GM19240 (cell line): ENCODE data around the gene TBX3.
"Not testable (repeated sequence)": the region's sequence is repeated elsewhere in the genome, so short reads cannot be mapped to it uniquely, and the experiment has no call there.

Source experiments
- DNase-seq: peaks from one replicate; pipeline ENCODE4 v3.0.0; 2011; ENCODE audit warnings: low spot score; ENCODE audit not compliant: insufficient read length

The TBX3 gene

DNA sequence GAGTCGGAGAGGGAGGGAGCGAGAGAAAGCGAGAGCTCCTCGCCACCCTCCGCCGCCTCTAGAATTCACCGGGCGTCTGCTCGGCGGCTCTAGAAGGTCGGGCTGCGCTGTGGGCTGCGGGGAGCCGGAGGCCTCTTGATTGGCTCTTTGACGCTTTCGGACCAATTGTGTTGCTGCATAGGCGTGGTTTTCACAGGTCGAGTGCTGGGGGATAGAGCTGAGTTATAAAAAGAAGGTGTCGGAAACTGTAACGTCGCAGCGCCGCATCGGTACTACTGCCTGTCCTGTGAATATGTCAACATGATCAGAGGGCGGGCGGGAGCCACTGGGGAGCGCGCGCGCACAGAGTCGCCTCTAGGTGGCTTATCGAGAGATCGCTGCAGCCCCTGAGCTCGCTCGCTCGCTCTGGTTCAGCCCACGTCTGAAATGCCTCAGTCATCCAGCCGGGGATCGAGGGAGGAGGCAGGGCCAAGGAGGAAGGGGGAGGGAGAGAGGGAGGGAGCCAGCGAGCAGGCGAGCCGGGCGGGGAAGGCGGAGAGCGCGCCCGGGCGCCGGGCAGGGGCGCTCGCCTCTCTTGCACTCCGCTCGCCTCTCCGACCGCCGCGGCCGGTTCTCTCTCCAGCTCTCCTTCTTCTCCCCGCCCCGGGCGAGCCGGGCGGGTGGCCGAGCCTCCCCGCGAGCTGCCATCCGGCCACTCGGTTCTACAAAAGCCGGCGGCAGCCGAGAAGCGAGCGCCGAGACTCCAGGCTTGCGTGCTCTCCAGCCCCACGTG is at the start of gene TBX3:
TSS of gene TBX3 (minus strand) at position 78 of the 772 bp plus-strand sequence. CDS start 975 bp downstream, outside the sequence.
- no peak for DNase-seq

DNA sequence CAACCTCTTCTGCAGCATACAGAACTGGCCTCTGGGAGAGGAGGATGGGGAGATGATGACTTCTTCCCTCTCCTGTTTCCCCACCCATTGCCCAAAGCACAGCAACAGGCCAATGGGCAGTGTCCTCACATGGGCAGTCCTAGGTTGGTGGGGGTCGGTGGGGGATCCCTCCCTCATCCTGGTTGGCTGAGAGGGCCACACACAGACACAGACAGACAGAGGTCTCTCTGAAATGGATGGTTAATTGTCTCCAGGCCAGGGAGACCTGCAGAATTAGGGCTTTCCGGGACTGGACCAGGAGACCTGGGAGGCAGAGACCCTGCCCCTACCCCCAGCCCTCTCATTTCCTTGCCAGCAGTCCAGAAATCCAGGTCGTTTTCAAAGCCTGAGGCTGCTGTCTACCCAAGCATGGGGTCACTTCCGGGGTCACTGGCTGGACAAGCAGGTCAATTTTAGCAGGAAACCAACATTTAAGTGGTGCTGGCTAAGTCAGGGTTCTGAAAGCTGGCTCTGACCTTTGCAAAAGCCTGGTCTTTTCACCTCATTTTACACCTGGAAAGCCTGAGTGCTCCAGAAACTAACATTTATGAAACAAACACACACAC is 48.6 kb upstream of the TBX3 start:
- DNase-seq: no peak

DNA sequence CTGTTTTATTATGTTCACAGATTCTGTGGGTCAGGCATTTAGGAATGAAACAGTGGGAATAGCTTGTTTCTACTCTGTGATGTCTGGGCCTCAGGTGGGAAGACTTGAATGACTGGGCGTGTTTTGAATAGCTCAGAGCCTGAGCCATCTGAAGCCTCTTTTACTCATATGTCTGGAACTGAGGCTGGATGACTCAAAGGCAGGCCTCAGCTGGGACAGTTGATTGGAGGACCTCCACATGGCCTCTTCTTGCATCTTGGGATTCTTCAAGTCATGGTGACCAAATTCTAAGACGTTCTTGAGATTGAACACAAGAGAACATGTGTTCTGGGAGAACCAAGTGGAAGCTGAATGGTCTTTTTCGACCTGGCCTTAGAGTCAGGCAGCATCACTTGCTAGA is 45.8 kb upstream of the TBX3 start:
- no peak for DNase-seq

DNA sequence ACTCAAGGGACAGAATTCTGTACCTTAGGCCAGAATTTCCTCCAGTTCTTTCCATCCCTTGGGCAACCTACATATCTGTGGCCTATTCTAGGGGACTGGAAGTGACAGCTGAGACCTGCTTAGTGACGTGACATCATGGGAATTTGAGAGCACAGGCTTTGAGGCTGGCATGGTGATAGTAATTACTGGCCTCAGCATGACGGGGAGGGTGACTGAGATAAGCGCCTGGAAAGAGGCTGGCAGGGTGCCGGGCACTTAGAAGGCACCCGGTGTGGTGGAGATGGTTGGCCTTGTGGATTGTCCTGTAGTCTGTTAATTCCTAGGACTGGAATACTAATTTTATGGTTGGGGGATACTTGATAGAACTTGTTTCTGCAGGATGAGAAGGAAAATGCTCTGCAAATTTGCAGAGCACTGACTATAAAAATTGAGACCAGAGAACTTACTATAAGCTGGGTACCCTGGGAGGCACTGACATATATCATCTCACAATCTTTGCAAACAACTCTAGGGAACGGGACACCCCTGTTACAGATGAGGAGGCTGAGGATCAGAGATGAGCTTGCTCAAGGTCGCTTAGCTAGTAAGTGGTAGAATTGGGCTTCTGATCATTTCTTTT is 42.2 kb upstream of the TBX3 start:
- DNase-seq: no peak

DNA sequence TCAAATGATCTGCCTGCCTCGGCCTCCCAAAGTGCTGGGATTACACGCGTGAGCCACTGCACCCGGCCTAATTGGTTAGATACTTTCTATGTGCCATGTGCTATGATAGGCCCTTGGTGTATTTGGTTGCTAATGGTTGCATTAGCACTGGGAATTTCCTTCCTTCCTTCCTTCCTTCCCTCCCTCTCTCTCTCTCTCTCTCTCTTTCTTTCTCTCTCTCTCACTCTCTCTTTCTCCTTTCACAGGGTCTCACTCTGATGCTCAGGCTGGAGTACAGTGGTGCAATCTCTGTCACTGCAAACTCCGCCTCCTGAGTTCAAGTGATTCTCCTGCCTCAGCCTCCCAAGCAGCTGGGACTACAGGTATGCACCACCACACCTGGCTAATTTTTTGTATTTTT is 38.2 kb upstream of the TBX3 start:
- DNase-seq: not testable (repeated sequence)

DNA sequence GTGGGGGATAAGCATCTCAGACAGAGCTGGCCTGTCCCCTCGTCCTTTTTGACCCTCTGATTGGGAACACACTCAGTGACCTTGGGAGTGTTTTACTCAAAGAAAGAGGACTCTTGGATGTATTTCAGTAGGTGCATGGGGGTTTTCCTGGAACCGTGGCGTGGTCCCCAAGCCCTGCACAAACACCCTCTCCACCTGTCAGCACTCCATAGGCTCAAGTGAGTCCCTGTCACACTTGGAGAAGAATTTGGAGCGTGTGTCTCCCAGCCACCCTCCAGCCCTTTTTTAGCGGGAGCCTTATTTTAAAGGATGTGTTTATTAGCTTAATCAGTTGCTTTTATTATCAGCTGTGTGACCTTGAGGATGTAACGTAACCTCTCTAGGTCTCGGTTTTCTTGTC is 37.3 kb upstream of the TBX3 start:
- no peak for DNase-seq

DNA sequence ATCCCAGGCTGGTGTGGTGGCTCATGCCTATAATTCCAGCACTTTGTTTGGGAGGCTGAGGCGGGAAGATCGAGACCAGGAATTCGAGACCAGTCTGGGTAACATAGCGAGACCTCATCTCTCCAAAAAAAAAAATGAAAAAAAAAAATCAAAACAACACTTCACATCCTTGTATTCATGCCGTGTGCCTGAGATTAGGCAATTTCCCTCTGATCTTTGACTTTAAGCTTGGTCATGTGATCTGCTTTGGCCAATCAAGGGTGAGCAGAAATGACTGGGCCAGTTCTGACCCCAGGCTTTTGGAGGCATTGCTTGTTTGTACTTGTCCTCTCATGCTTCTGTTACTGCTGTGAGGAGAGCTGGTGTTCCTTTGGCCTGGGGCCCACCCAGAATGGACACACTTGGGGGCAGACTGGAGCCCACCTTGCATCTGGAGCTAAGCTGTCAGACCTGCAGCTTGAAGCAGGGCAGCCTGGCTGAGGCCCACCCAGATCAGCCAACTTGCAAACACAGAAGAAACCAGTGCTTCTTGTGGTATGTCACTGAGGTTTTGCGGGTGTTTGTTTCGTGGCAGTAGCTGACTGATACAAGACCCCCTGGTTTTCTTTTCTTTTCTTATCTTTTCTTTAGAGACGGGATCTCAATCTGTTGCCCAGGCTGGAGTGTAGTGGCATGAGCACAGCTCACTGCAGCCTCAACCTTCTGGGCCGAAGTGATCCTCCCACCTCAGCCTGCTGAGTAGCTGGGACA is 29.7 kb upstream of the TBX3 start:
- DNase-seq: no peak

DNA sequence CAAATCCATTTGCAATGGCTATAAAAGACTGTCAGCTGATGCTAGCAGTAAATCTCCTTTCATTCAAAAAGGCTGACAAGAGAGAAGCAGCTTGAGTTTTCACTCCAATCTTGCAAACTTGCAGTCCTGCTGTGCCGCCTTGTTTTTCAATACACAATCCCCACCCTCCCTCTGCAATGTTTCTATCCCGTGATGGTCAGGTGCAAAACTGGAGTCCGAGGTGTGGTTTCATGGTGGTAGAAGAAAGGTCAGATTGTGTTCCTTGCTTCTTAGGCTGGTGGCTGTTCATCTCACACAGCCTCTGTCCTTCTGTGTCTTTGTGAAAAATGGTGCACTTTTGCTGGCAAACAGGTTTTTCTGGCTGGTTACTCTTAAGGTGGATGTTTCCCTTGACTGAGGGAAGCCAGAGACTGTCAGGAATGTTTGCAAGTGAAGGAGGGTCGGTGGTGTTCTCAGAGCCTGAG is 27.7 kb upstream of the TBX3 start:
- DNase-seq: no peak

DNA sequence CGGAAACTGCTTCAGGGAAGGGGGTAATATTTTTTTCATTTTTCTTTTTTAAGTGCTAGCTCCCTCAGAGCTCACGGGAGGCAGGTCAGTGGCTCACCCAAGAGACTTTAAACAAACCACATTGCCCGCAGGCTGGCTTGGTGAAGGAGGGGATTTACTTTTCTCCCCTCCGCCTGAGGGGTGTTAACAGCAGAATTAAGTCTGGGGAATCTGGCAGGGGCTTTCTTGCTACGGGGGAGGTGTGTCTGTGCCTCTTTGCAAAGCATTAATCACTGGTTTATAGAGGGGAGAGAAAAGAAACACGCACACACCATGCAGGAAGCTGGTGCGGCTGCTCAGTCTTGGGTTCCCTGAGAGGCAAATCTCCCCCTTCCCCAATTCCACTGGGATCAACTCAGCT is 26.2 kb upstream of the TBX3 start:
- no peak for DNase-seq

DNA sequence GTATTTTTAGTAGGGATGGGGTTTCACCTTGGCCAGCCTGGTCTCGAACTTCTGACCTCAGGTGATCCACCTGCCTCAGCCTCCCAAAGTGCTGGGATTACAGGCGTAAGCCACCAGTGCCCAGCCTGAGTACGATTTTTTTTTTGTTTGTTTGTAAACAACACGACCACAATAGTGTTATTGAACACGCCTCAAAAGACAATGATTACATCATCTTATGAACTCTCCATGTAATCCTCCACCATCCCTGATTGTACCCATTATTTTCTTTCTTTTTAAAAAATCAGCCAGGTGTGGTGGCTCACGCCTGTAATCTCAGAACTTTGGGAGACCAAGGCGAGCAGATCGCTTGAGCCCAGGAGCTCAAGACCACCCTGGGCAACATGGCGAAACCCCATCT is 25.1 kb upstream of the TBX3 start:
- DNase-seq: no peak

DNA sequence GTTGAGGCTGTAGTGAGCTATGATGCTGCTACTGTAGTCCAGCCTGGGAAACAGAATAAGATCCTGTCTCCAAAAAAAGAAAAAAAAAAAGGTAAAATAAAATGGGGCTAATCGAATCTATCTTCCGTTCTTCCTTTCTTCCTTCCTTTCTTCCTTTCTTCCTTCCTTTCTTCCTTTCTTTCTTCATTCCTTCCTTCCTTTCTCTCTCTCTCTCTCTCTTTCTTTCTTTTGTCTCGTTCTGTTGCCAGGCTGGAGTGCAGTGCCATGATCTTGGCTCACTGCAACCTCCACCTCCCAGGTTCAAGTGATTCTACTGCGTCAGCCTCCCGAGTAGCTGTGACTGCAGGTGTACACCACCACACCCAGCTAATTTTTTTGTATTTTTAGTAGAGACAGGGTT is 24.6 kb upstream of the TBX3 start:
- not testable (repeated sequence) for DNase-seq

DNA sequence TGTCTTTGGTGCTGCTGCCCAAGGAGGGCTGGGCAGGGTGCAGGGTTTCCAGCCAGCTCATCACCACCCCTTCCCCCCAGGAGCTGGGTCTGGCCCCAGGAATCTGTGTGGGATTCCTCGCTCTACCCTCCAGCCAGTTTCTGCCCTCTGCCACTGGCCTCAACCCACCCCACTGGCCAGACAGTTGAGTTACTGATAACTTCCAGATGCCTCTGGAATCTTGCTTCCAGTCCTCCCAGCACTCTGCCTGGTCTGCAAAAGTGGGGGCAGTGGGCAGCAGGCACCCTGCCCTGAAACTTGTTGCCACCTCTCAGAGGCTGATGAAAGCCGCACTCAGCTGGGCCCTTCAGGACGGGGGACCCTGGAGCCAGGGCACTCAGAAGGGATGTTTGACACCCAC is 20.1 kb upstream of the TBX3 start:
- DNase-seq: no peak

DNA sequence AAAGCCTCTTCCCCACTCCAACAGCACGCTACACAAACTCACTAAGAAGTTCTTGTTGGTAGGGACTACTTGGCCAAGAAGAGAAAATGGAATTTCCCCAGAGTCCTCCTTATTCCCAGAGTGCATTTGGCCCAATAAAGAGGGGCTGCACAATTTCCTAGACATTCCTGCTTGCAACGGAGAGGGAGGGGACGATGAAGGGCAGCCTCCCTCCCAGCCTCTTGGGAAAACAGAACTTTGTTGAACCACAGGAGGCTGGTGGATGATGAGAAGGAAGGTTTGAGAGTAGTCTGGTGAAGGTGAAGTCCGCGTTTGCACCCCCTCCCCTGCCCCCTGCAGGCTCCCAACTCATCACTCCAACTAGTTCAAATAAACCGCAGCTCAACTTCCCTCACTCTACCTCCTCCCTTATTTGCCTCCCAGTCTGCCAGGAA is 19.1 kb upstream of the TBX3 start:
- DNase-seq: no peak

DNA sequence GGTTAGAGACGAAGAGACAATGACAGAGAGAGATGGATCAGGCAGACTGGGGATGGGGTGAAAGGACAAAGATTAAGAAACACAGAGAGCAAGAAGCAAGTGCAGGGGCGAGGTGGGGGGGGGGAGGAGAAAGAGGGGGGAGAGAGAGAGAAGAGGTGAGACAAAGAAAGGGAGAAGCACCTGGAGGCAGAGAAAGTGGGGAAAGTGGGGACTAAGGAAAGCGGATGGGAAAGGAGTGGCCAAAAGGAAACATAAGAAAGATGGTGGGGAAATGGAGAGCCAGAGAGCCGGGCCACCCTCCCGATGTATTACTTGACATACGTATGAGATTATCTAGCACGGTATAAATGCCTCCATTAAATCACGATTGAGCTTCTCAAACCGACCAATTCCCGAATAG is 18.5 kb upstream of the TBX3 start:
- DNase-seq: no peak

DNA sequence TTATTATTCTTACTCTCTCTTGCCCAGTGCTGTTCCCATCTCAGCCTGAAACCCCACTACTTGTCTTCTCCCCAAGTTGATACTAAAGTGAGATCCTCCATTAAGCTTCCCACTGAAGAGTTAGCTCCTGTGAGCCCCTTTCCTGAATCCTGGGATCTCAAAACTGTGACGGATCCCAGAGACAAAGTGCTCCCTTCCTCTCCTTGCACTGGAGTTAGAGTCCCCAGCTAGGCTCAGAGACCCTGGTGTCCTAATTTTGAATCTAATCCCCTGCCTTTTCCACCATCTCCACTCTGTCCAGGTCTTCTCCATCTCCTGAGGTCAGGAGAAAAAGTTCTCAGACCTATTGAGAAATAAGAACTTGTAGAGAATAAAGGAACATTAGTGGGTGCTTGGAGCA is 17.6 kb upstream of the TBX3 start:
- DNase-seq: no peak

DNA sequence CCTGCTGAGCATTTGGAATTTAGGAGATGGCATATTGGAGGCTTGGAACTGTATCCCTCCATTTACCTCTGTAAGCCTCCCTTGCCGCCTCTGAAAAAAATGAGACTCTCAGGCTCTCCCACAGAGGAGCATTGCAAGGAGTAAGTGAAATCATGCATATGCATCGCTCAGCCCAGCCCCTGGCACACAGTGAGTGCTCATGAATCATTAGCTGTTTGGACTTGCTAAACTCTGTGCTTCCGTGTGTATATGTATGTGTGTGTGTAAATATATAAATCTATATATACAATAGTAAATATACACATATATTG is 17.1 kb upstream of the TBX3 start:
- no peak for DNase-seq

DNA sequence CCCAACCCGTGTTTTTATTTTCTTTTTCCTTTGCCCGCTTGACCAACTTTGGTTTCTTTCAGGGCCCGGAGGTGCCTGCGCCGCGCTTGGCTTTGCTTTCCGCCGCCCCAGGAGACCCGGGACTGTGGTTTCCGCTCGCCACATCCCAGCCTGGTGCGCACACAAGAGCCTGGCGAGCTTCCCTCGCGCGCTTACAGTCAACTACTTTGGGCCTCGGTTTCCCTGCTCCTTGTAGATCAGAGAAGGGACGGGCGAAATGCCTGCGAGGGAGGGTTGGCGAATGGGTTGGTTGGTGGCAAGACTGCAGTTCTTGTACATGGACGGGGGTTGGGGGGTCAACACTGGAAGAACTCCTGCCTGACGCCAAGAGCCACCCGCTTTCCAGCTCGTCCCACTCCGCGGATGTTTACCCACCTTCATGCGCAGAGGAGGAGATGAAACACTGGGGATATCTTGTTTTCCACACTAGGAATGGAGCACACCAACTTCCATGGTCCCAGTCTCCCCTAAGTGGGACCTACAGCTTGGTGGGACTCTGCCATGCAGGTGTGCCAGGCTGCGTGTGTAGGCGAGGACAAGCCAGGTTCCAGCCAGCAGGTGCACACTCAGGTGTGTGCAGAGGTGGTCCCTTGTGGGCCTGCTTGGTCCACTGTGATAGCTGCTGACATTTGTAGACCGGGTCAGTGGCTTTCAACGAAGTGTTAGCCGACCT is 16.6 kb upstream of the TBX3 start:
- no peak for DNase-seq

DNA sequence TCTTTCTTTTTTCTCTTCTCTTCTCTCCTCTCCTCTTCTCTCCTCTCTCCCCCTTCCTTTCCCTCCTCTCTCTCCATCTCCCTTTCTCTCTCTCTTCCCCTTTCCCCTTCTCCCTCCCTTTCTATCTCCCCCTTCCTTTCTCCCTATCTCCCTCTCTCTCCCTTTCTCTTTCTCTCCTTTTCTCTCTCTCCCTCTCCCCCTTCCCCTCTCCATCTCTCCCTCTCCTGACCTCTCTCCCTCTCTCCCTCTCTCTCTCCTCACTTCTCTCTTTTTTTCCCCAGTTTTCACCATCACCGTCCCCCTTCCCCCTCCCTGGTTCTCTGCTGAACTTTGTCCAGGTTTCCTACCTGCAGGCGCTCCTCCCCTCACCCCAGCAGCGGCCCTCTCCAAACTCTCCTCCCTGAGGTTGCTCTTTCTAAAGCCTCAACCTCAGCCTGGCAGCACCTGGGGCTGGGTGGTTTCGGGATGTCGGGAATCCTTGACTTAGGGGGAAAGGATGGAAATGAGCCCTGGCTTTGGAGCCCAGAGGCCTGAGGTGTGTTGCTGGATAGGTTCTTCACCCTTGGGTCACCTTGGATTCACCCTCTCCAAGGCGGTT is 14.7 kb upstream of the TBX3 start:
- DNase-seq: no peak

DNA sequence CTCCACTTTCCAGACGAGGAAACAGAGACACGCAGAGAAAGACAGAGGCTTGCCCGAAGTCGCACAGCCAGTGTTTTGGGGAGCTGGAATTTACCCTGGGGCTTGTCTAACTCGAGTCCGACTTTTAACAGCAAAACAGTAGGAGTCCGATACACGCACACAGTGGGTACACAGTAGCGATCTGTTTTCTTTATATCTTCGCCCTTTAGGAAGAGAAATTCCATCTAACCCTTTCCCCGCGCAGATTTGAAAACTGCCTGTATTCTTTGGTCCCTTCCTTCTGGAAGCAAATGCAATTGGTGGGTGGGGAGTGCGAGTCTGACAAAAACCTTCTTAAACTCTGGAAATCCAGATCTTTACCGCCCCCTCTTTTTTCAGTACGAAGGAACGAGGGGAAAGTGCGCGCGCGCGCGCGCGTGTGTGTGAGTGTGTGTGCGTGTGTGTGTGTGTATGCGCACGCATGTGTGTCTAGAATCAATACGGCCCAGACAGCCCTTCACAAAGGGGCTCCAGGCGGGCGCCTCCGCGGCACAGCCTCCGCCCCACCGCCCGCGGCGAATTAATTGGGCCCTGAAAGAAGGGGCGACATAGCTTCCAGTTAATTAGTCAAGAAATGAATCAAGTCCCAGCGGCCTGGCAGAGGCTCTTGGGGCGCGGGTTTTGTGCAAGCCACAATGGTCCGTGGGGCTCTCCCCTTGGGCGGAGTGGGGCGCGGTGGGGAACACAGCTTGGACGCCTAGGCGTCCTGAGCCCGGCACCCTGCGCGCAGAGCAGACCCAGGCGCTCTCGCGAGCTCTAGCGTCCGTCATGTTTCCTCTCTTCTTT is 14.0 kb upstream of the TBX3 start:
- DNase-seq: no peak

DNA sequence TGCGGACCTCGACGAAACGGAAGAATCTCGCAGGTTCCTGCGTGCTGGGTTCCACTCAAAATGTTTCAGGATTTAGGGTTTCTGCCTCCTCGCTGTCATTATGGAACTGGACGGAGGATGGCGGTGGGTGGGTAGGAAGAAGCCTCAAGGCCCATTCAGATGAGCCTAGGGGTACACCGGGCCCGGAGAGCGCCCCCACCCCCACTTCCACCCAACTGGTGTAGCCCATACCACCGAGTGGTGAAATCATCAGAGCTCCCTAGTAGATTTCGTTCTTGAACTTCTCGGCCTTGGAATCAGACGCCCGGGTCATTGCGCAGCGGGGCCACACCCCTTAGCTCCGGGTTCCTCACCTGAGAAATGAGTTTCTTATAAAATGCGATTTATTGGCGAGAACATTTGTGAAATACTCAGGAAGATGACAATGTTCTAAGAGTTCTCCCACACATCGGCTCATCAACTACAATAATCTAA is 13.3 kb upstream of the TBX3 start:
- DNase-seq: no peak
